ENCODE data around the gene SPRY4. TPM values are rescaled to one million over a fixed set of nuclear protein-coding genes. Genes with fewer than 3 reads are reported as not detected.

The SPRY4 gene
- total RNA-seq, 1 experiment from 2014 or later: 41.9 TPM

DNA sequence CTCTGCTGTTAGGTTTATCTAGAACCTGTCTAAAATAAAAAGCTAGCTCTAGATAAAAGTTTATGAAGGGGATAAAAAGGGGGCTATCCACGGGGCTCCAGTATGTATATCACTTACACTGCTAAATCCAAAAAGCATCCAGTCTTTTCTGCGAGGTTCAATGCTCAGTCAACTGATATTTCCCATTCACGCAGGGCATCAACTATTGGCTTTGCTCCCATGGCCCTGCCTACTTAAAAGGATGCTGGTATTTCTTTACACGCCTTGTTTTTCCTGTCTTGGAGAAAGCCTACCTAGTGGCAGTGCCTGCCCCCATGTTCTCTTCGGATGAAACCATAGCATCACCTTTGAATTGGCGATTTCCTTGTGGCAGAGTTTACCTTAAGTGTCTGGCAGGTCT is 8.1 kb downstream of the SPRY4 start:
- intact Hi-C loops (cut with micrococcal nuclease): no loop called here
- no peaks in the 10 kb centered on the region for H3K27me3 Mint-ChIP-seq (ENCODE audit: insufficient read depth, unreplicated experiment)
- TF ChIP-seq, protein P1, sequence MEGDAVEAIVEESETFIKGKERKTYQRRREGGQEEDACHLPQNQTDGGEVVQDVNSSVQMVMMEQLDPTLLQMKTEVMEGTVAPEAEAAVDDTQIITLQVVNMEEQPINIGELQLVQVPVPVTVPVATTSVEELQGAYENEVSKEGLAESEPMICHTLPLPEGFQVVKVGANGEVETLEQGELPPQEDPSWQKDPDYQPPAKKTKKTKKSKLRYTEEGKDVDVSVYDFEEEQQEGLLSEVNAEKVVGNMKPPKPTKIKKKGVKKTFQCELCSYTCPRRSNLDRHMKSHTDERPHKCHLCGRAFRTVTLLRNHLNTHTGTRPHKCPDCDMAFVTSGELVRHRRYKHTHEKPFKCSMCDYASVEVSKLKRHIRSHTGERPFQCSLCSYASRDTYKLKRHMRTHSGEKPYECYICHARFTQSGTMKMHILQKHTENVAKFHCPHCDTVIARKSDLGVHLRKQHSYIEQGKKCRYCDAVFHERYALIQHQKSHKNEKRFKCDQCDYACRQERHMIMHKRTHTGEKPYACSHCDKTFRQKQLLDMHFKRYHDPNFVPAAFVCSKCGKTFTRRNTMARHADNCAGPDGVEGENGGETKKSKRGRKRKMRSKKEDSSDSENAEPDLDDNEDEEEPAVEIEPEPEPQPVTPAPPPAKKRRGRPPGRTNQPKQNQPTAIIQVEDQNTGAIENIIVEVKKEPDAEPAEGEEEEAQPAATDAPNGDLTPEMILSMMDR (IDR thresholded peaks at IDR 0.05; ENCODE audit: unreplicated experiment): no peak
- peaks cover 38% of the 10 kb centered on the region for H3K4me1 Mint-ChIP-seq (ENCODE audit: insufficient read depth, unreplicated experiment)
- ChIA-PET CTCF (interaction anchor here (1.2 to 1.5 kb wide), 2 partner anchors 26 to 232 kb away, joined by 3 read pairs; no protein-coding TSS in a partner anchor), POLR2A (interaction anchor here (0.9 kb wide), 1 partner anchor 8 kb away, joined by 3 read pairs; the partner anchor contains the start of gene SPRY4)
- H3K4me3 Mint-ChIP-seq (ENCODE audit: unreplicated experiment): no peak overlapping the region
- DNase-seq (ENCODE audit: unreplicated experiment): no peak
- no TSS peak for BruUV-seq (replicated peaks)
- peaks cover 16% of the 10 kb centered on the region for H3K36me3 Mint-ChIP-seq (ENCODE audit: insufficient read depth, unreplicated experiment)
- H3K9me3 Mint-ChIP-seq (ENCODE audit: unreplicated experiment): no peaks in the 10 kb centered on the region
- peak overlapping the region; percentile 52 for H3K27ac Mint-ChIP-seq (ENCODE audit: low read depth, unreplicated experiment)

DNA sequence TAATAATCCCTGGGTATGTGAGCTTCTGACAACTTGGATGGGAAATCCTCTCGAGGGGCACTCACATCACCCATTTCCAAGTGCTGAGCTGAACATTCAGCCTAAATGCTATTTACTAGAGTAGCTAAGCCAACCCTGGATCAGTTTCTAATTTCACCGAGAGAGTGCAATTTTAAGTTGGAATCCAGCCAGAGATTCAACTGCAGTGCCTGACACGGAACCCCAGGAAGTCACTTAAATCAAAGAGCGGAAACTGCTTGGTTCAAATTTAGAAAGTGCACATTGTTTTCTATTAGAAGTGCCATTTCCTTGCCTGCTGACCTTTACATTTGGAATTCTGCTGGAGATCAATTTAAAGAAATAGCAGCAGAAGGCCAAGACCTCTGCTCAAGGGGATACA is 8.8 kb downstream of the SPRY4 start:
- intact Hi-C loops (cut with micrococcal nuclease): no loop called here
- no peaks in the 10 kb centered on the region for H3K27me3 Mint-ChIP-seq (ENCODE audit: insufficient read depth, unreplicated experiment)
- peaks cover 32% of the 10 kb centered on the region for H3K4me1 Mint-ChIP-seq (ENCODE audit: insufficient read depth, unreplicated experiment)
- BruUV-seq (replicated peaks): no TSS peak
- no peak overlapping the region for H3K27ac Mint-ChIP-seq (ENCODE audit: low read depth, unreplicated experiment)
- CTCF ChIA-PET: interaction anchor here (0.8 to 1.5 kb wide), 4 partner anchors 11 to 233 kb away, joined by 3 to 4 read pairs (median 3); no protein-coding TSS in a partner anchor
- peak; percentile 40 for DNase-seq (ENCODE audit: unreplicated experiment)
- POLR2A ChIA-PET: interaction anchor here (0.9 kb wide), 1 partner anchor 9 kb away, joined by 3 read pairs; the partner anchor contains the start of gene SPRY4
- H3K36me3 Mint-ChIP-seq (ENCODE audit: insufficient read depth, unreplicated experiment): peaks cover 23% of the 10 kb centered on the region
- no peak overlapping the region for H3K4me3 Mint-ChIP-seq (ENCODE audit: unreplicated experiment)
- TF ChIP-seq, protein P1 (IDR thresholded peaks at IDR 0.05; ENCODE audit: unreplicated experiment): no peak
- no peaks in the 10 kb centered on the region for H3K9me3 Mint-ChIP-seq (ENCODE audit: unreplicated experiment)

DNA sequence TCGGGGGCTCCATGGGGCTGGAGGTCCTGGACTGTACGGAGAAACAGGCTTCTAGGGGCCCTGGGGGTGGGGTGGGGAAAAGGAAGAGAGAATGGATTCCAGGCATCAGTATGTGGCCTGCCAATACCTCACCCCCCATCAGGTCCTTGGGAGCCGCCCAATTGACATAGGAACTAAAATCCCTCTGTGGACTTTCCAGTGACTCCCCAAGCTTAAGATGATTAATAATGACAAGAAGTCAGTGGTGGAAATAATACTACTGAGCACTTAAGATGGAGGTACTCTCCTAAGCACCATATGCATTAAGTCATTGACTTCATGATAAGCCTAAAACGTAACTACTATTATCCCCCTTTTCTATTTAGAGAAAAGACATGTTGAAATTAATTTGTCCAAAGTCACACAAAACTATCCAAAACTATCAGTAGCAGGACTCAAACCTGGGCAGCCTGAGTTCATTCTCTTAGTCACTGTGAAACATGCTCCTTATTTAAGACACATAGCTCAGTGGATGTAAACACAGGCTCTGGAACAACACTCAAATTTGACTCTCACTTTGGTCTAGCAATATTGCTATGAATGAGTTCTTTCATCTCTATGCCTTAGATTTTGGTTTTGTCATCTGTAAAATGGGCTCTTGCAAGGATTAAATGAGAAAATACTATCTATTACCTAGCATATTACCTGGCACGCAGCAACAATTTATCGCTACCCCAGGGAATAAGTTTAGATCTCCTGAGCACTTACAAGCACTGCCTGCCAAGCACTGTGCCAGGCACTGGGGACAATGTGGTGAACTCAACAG is 9.5 kb downstream of the SPRY4 start:
- intact Hi-C loops (cut with micrococcal nuclease): no loop called here
- no peak overlapping the region for H3K4me3 Mint-ChIP-seq (ENCODE audit: unreplicated experiment)
- no peak overlapping the region for H3K27ac Mint-ChIP-seq (ENCODE audit: low read depth, unreplicated experiment)
- H3K36me3 Mint-ChIP-seq (ENCODE audit: insufficient read depth, unreplicated experiment): peaks cover 28% of the 10 kb centered on the region
- no TSS peak for BruUV-seq (replicated peaks)
- ChIA-PET POLR2A (no interaction called here), CTCF (interaction anchor here (0.8 to 1.5 kb wide), 3 partner anchors 12 to 165 kb away, joined by 3 to 4 read pairs (median 3); no protein-coding TSS in a partner anchor)
- no peak for DNase-seq (ENCODE audit: unreplicated experiment)
- H3K9me3 Mint-ChIP-seq (ENCODE audit: unreplicated experiment): no peaks in the 10 kb centered on the region
- TF ChIP-seq, protein P1 (IDR thresholded peaks at IDR 0.05; ENCODE audit: unreplicated experiment): no peak
- H3K4me1 Mint-ChIP-seq (ENCODE audit: insufficient read depth, unreplicated experiment): peaks cover 25% of the 10 kb centered on the region
- no peaks in the 10 kb centered on the region for H3K27me3 Mint-ChIP-seq (ENCODE audit: insufficient read depth, unreplicated experiment)

DNA sequence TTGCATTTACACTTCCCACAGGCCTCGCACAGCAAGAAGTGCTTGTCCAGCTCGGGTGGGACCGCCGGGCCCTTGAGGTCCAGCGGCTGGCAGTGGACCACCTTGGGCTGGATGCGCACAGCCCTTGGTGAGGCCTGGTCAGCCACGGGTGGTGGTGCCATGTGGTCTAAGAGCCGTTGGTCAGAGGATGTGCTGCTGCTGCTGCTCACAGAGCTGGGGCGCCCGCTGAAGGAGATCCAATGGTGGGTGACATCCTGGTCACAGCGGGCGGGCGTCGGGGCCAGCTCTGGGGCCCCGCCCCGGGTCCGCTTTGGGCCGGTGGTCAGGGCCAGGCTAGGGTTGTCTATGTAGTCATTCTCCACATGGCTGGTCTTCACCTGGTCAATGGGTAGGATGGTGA is 10.2 kb downstream of the SPRY4 start:
- TF ChIP-seq, protein P1 (IDR thresholded peaks at IDR 0.05; ENCODE audit: unreplicated experiment): no peak
- H3K9me3 Mint-ChIP-seq (ENCODE audit: unreplicated experiment): no peaks in the 10 kb centered on the region
- CTCF ChIA-PET: no interaction called here
- POLR2A ChIA-PET: interaction anchor here (0.6 kb wide), 1 partner anchor 341 kb away, joined by 3 read pairs; no protein-coding TSS in a partner anchor
- BruUV-seq (replicated peaks): no TSS peak
- H3K4me1 Mint-ChIP-seq (ENCODE audit: insufficient read depth, unreplicated experiment): peaks cover 21% of the 10 kb centered on the region
- no peak overlapping the region for H3K27ac Mint-ChIP-seq (ENCODE audit: low read depth, unreplicated experiment)
- DNase-seq (ENCODE audit: unreplicated experiment): no peak
- H3K36me3 Mint-ChIP-seq (ENCODE audit: insufficient read depth, unreplicated experiment): peaks cover 31% of the 10 kb centered on the region
- intact Hi-C loops (cut with micrococcal nuclease): no loop called here
- H3K4me3 Mint-ChIP-seq (ENCODE audit: unreplicated experiment): no peak overlapping the region
- H3K27me3 Mint-ChIP-seq (ENCODE audit: insufficient read depth, unreplicated experiment): no peaks in the 10 kb centered on the region
